ENCODE data around the gene ZMAT1. TPM values are rescaled to one million over a fixed set of nuclear protein-coding genes. Genes with fewer than 3 reads are reported as not detected.

The ZMAT1 gene
- total and polyA plus RNA-seq, 2 of the 4 experiments (the other 2 are of a cell fraction): 0.03 TPM; not detected in 1

DNA sequence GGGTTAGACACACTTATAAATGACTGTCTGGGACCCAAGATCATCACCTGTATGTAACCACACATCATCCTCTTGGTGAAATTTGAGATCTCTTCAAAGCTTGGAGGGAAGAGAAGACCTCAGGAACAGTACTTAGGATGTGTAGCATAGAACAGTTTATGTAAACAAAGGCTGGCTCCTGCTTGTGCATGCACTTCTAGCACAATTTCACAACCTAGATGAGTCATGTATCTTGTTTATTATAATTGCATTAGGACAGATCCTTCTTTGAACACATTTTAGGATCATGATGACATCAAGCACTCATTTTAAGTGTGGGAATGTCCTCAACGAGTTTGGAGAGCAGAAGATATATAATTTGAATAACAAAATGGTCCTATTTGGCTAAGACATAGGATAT, 26.3 kb upstream of the ZMAT1 start:
- no peaks in the 10 kb centered on the region for H3K79me1 ChIP-seq (ENCODE audit: low read depth in 1 of 2, low read length in 2 of 2)
- dilution Hi-C loops (cut with HindIII; ENCODE audit: low sequenced_read_pairs, unreplicated experiment): no loop called here
- no TSS peak for BruUV-seq (replicated peaks)
- H3K4me1 ChIP-seq (ENCODE audit: control insufficient read depth, insufficient read depth, low read length): no peaks in the 10 kb centered on the region
- no peak overlapping the region for H3K4me2 ChIP-seq (ENCODE audit: low read depth, low read length)
- H2BK120ac ChIP-seq (ENCODE audit: low read depth, low read length): no peak overlapping the region
- ATAC-seq (ENCODE audit: low read depth) (no peak), DNase-seq (peak; percentile 0)
- H3K9ac ChIP-seq (ENCODE audit: low read depth, low read length): no peak overlapping the region
- no peak overlapping the region for H3K56ac ChIP-seq (ENCODE audit: extremely low read depth, insufficient read depth, low read length)
- no peak overlapping the region for H2BK20ac ChIP-seq (ENCODE audit: low read depth, low read length)
- no peaks in the 10 kb centered on the region for H3K9me3 ChIP-seq (ENCODE audit: control insufficient read depth, insufficient read depth, low read length)
- no peak overlapping the region for H3K18ac ChIP-seq (ENCODE audit: low read depth, low read length)
- ChIA-PET CTCF (no interaction called here), POLR2A (ENCODE audit: unreplicated experiment) (no interaction called here)
- H2BK15ac ChIP-seq (ENCODE audit: low read depth, low read length): no peak overlapping the region
- H3K14ac ChIP-seq (replicated peaks; ENCODE audit: low read depth, low read length): no peak overlapping the region
- H3K36me3 ChIP-seq (ENCODE audit: control insufficient read depth, insufficient read depth, low read length): no peaks in the 10 kb centered on the region
- no peaks in the 10 kb centered on the region for H4K20me1 ChIP-seq (ENCODE audit: insufficient read depth, low read length)
- TF ChIP-seq CEBPB (IDR thresholded peaks at IDR 0.05; ENCODE audit: low read depth, low read length) (peak; percentile 36; the same call in 1 of the 2 replicates), RAD21 (IDR thresholded peaks at IDR 0.05; ENCODE audit: low read length) (no peak), MXI1 (IDR thresholded peaks at IDR 0.05; ENCODE audit: borderline replicate concordance, low read depth, low read length) (no peak), ELK1 (IDR thresholded peaks at IDR 0.05; ENCODE audit: borderline replicate concordance, low read depth, low read length) (no peak), POLR2A (IDR thresholded peaks at IDR 0.05; ENCODE audit: low read depth, low read length) (no peak), CTCF (conservative IDR thresholded peaks at IDR 0.05; ENCODE audit: low read depth, low read length) (no peak), CHD1 (IDR thresholded peaks at IDR 0.05; ENCODE audit: low read depth, low read length) (no peak), MAFK (IDR thresholded peaks at IDR 0.05; ENCODE audit: low read depth, low read length) (no peak), RCOR1 (IDR thresholded peaks at IDR 0.05; ENCODE audit: insufficient replicate concordance, low read length) (no peak)
- H3K27ac ChIP-seq (ENCODE audit: insufficient read depth, low read length): no peak overlapping the region
- in situ Hi-C loops (cut with MboI; ENCODE audit: low sequenced_read_pairs): no loop called here
- no CpG with 5 or more reads among the region's 1 CpG for WGBS, 2 experiments (ENCODE audit: extremely low coverage in 2 of 2, insufficient read length in 1 of 2)
- no peak overlapping the region for H4K91ac ChIP-seq (ENCODE audit: insufficient read depth, low read depth, low read length)
- intact Hi-C loops (cut with micrococcal nuclease): no loop called here
- H3K23ac ChIP-seq (ENCODE audit: low read depth, low read length): no peak overlapping the region
- no peaks in the 10 kb centered on the region for H3K27me3 ChIP-seq (ENCODE audit: control insufficient read depth, insufficient read depth, low read length)
- no peak overlapping the region for H3K4me3 ChIP-seq (ENCODE audit: insufficient read depth, low read depth, low read length)
- H3K4ac ChIP-seq (ENCODE audit: low read depth, low read length): no peak overlapping the region
- H4K8ac ChIP-seq (ENCODE audit: low read depth in 2 of 2, low read length in 2 of 2): no peak overlapping the region
- no peak overlapping the region for H2AK5ac ChIP-seq (ENCODE audit: low read depth, low read length)
- H2AK9ac ChIP-seq (replicated peaks; ENCODE audit: low read depth, low read length, poor library complexity): no peak overlapping the region
- H4K5ac ChIP-seq (ENCODE audit: low read depth, low read length): no peak overlapping the region
- H3K9me1 ChIP-seq (ENCODE audit: insufficient read depth, low read length): no peaks in the 10 kb centered on the region
- no peak overlapping the region for H2AFZ ChIP-seq (replicated peaks; ENCODE audit: low read length, poor library complexity)
- H2BK5ac ChIP-seq (ENCODE audit: low read depth, low read length, poor library complexity, severe bottlenecking): no peak overlapping the region
